GM18520 (cell line): Measurements from ENCODE around the gene GRM5.

Experiments used
- ATAC-seq: cut with Tn5 transposase; IDR thresholded peaks from one replicate; pipeline ENCODE4 v1.9.1; 2021; ENCODE audit not compliant: unreplicated experiment

GRM5 gene

GRCh38 chr11:88454881-88455280 lies 610.9 kb downstream of the GRM5 start:
- no peak for ATAC-seq
